ENCODE results near the gene GPR78.
"Not testable (repeated sequence)": the region's sequence is repeated elsewhere in the genome, so short reads cannot be mapped to it uniquely, and the experiment has no call there.

GPR78 gene

GRCh38 chr4:8618961-8619720, 38.9 kb downstream of the GPR78 start:
- no peak for DNase-seq

- not testable (repeated sequence) for DNase-seq
Observed at GRCh38 chr4:8621135-8621534, 40.9 kb downstream of the GPR78 start.

GRCh38 chr4:8624601-8625272, 44.5 kb downstream of the GPR78 start:
- not testable (repeated sequence) for DNase-seq

GRCh38 chr4:8630240-8630905, 50.2 kb downstream of the GPR78 start:
- DNase-seq: not testable (repeated sequence)

- not testable (repeated sequence) for DNase-seq
Observed at GRCh38 chr4:8631896-8632295, 51.7 kb downstream of the GPR78 start.

GRCh38 chr4:8634773-8635172, 54.6 kb downstream of the GPR78 start:
- not testable (repeated sequence) for DNase-seq

GRCh38 chr4:8635897-8636554, 55.8 kb downstream of the GPR78 start:
- DNase-seq: not testable (repeated sequence)
